Body of pancreas (tissue), 4 donors: Measurements from ENCODE around the gene MINDY2. TPM values are rescaled to one million over a fixed set of nuclear protein-coding genes. Genes with fewer than 3 reads are reported as not detected.
"Not testable (repeated sequence)": the region's sequence is repeated elsewhere in the genome, so short reads cannot be mapped to it uniquely, and the experiment has no call there.

Experiments used
- ATAC-seq: fragments of 150-250 bp; one replicate; pipeline ENCODE4 v1.9.1; 2016
- DNase-seq, 4 donors: peaks; one replicate each; pipeline ENCODE4 v3.0.0-alpha.2; 2019
- H3K27ac ChIP-seq, 4 donors: fragments of 200-600 bp; sonication (generic); 1 replicate in 3 of 4; 2 replicates in 1 of 4; pipeline versions ENCODE4 v1.5.1 to v1.6.1; 2016 to 2019; ENCODE audit warnings: mild to moderate bottlenecking in 1 of 4, mixed read lengths in 1 of 4, moderate library complexity in 1 of 4
- H3K27me3 ChIP-seq, 2 donors: fragments of 200-600 bp; sonication (generic); one replicate each; pipeline ENCODE4 v1.6.0; 2016; ENCODE audit warnings: mild to moderate bottlenecking in 1 of 2
- H3K36me3 ChIP-seq, 2 donors: fragments of 200-600 bp; sonication (generic); replicated peaks in 1 of 2; 2 replicates each; pipeline ENCODE4 v1.5.1; 2016; ENCODE audit warnings: low read depth in 2 of 2; ENCODE audit not compliant: insufficient read depth in 1 of 2
- H3K4me1 ChIP-seq: fragments of 200-600 bp; sonication (generic); one replicate; pipeline ENCODE4 v1.6.0; 2016
- H3K4me3 ChIP-seq, 2 donors: fragments of 200-600 bp; sonication (generic); 1 replicate in 1 of 2; 2 replicates in 1 of 2; pipeline ENCODE4 v1.5.1; 2016 to 2019
- H3K9me3 ChIP-seq, 3 donors: fragments of 200-600 bp; sonication (generic); 1 replicate in 2 of 3; 2 replicates in 1 of 3; pipeline ENCODE4 v1.5.1; 2016
- POLR2A ChIP-seq, 3 donors: fragments of 450-650 bp; IDR thresholded peaks; one replicate each; pipeline ENCODE4 v1.6.1; 2016; ENCODE audit warnings: antibody characterized with exemption in 3 of 3, mild to moderate bottlenecking in 2 of 3
- WGBS, 2 donors: methylation state at CpG; one replicate each; pipeline ENCODE4 v1.1.5; 2017; 5-methylcytosine and 5-hydroxymethylcytosine counted together
- intact Hi-C: fragments of 100-400 bp; cut with DNase I; formaldehyde crosslinking; loops from one replicate; pipeline ENCODE4 v1.15.1; 2023
- total RNA-seq, 2 donors: library from RNA; depleted of rRNA; stranded (reverse); fragments of >200 nt; gene quantifications; one replicate each; pipeline ENCODE4 v1.1.0, GENCODE V29; 2016
- TF ChIP-seq, protein P1 (sequence below), 7 experiments: fragments of 450-650 bp in 4 of 7; fragments of 200-600 bp in 3 of 7; sonication (generic) in 3 of 7; IDR thresholded peaks; one replicate each; pipeline ENCODE4 v1.5.1; 2016 to 2019; ENCODE audit warnings: antibody characterized with exemption in 7 of 7

The MINDY2 gene
- total RNA-seq, 2 donors from 2014 or later: 8.9 to 11.9 TPM

- Histone ChIP-seq H3K27me3 (no peaks in the 10 kb centered on the region), H3K9me3 (no peaks in the 10 kb centered on the region), H3K27ac (no peak overlapping the region), H3K4me3 (no peak overlapping the region), H3K4me1 (no peaks in the 10 kb centered on the region), H3K36me3 (peaks cover 0 to 2% of the 10 kb centered on the region in 2 donors)
- 70 to 79% methylated on average over 5 of the region's 5 CpGs for WGBS, 2 donors
- ATAC-seq (no peak), DNase-seq (no peak)
- intact Hi-C loops: no loop called here
- TF ChIP-seq, protein P1, sequence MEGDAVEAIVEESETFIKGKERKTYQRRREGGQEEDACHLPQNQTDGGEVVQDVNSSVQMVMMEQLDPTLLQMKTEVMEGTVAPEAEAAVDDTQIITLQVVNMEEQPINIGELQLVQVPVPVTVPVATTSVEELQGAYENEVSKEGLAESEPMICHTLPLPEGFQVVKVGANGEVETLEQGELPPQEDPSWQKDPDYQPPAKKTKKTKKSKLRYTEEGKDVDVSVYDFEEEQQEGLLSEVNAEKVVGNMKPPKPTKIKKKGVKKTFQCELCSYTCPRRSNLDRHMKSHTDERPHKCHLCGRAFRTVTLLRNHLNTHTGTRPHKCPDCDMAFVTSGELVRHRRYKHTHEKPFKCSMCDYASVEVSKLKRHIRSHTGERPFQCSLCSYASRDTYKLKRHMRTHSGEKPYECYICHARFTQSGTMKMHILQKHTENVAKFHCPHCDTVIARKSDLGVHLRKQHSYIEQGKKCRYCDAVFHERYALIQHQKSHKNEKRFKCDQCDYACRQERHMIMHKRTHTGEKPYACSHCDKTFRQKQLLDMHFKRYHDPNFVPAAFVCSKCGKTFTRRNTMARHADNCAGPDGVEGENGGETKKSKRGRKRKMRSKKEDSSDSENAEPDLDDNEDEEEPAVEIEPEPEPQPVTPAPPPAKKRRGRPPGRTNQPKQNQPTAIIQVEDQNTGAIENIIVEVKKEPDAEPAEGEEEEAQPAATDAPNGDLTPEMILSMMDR (IDR thresholded peaks at IDR 0.05): peak in 1 of 7 experiments; percentile 21
- TF ChIP-seq POLR2A (IDR thresholded peaks at IDR 0.05): no peak
Observed at GRCh38 chr15:58852347-58852746, 81.2 kb downstream of the MINDY2 start.

GRCh38 chr15:58854593-58854992 lies 83.5 kb downstream of the MINDY2 start:
- H3K27me3 ChIP-seq: no peaks in the 10 kb centered on the region
- intact Hi-C loops: no loop called here
- H3K4me1 ChIP-seq: no peaks in the 10 kb centered on the region
- DNase-seq: no peak
- H3K4me3 ChIP-seq: no peak overlapping the region
- ATAC-seq: peak; percentile 78
- WGBS, 2 donors: 35 to 51% methylated on average over 4 of the region's 4 CpGs
- TF ChIP-seq, protein P1 (IDR thresholded peaks at IDR 0.05): no peak
- TF ChIP-seq POLR2A (IDR thresholded peaks at IDR 0.05): no peak
- H3K27ac ChIP-seq: peak overlapping the region in 3 of 4 donors; percentile 45 to 76 (median 67)
- H3K9me3 ChIP-seq: no peaks in the 10 kb centered on the region
- H3K36me3 ChIP-seq: no peaks in the 10 kb centered on the region

GRCh38 chr15:58856086-58856485 lies 85.0 kb downstream of the MINDY2 start:
- Histone ChIP-seq H3K4me1 (no peaks in the 10 kb centered on the region), H3K36me3 (no peaks in the 10 kb centered on the region), H3K27me3 (no peaks in the 10 kb centered on the region), H3K9me3 (no peaks in the 10 kb centered on the region), H3K27ac (no peak overlapping the region), H3K4me3 (no peak overlapping the region)
- DNase-seq (no peak), ATAC-seq (no peak)
- TF ChIP-seq, protein P1 (IDR thresholded peaks at IDR 0.05): no peak
- TF ChIP-seq POLR2A (IDR thresholded peaks at IDR 0.05): no peak
- intact Hi-C loops: no loop called here

DNA sequence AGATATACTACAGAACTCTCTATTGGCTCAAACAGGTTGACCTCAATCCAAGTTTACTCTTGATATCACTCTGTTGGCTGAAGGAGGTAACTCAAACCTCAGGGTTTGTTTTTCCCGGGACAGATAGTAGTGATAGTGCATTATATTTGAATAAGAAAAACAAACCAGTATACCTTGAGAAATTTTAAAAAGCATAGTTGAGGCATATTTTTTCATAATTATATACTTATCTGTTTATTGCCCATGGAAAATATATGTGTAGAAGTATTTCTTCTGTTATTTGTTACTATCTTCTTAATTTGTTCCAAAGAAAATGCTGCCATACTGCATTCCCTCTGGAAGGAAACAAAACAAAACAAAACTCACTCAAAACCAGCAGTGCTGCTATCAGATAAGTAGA lies 85.5 kb downstream of the MINDY2 start:
- H3K27ac ChIP-seq, H3K9me3 ChIP-seq, H3K4me1 ChIP-seq, ATAC-seq, intact Hi-C loops, H3K27me3 ChIP-seq, H3K36me3 ChIP-seq, H3K4me3 ChIP-seq, DNase-seq: not testable (repeated sequence)
- 4 to 20% methylated on average over 1 of the region's 1 CpG for WGBS, 2 donors

GRCh38 chr15:58862326-58862725 lies 91.2 kb downstream of the MINDY2 start:
- TF ChIP-seq, protein P1 (IDR thresholded peaks at IDR 0.05): no peak
- TF ChIP-seq POLR2A (IDR thresholded peaks at IDR 0.05): no peak
- intact Hi-C loops: no loop called here
- H3K27me3 ChIP-seq: no peaks in the 10 kb centered on the region
- 73 to 75% methylated on average over 2 of the region's 2 CpGs for WGBS, 2 donors
- ATAC-seq: no peak
- no peaks in the 10 kb centered on the region for H3K9me3 ChIP-seq
- H3K36me3 ChIP-seq: no peaks in the 10 kb centered on the region
- H3K4me1 ChIP-seq: peaks cover 17% of the 10 kb centered on the region
- DNase-seq: no peak
- no peak overlapping the region for H3K27ac ChIP-seq
- H3K4me3 ChIP-seq: no peak overlapping the region
